Measurements from ENCODE around the gene KLK3.

- TF ChIP-seq CTCF (IDR thresholded peaks at IDR 0.05 in 4 of 5, conservative IDR thresholded peaks at IDR 0.05 in 1 of 5) (no peak), POLR2A (IDR thresholded peaks at IDR 0.05) (no peak)
Observed at GRCh38 chr19:50908336-50908735, 53.6 kb downstream of the KLK3 start.
